HG02973 (cell line): Measurements from ENCODE around the gene GRM5.
"Not testable (repeated sequence)": the region's sequence is repeated elsewhere in the genome, so short reads cannot be mapped to it uniquely, and the experiment has no call there.

Experiments
- ATAC-seq: cut with Tn5 transposase; IDR thresholded peaks from one replicate; pipeline ENCODE4 v1.9.1; 2021; ENCODE audit warnings: moderate library complexity; ENCODE audit not compliant: unreplicated experiment

The GRM5 gene

GRCh38 chr11:88843766-88844426 lies 221.9 kb downstream of the GRM5 start:
- not testable (repeated sequence) for ATAC-seq

GRCh38 chr11:88838139-88838538 lies 227.6 kb downstream of the GRM5 start:
- ATAC-seq, result not testable (repeated sequence)

- not testable (repeated sequence) for ATAC-seq
Observed at GRCh38 chr11:88835709-88836108, 230.1 kb downstream of the GRM5 start.

- no peak for ATAC-seq
Observed at GRCh38 chr11:88831303-88831890, 234.4 kb downstream of the GRM5 start.

- no peak for ATAC-seq
Observed at GRCh38 chr11:88827018-88827676, 238.6 kb downstream of the GRM5 start.

- ATAC-seq, result no peak
Observed at GRCh38 chr11:88819616-88820015, 246.2 kb downstream of the GRM5 start.

GRCh38 chr11:88818978-88819377 lies 246.8 kb downstream of the GRM5 start:
- ATAC-seq, result no peak

GRCh38 chr11:88815505-88815904 lies 250.3 kb downstream of the GRM5 start:
- ATAC-seq, result no peak

GRCh38 chr11:88814076-88814475 lies 251.7 kb downstream of the GRM5 start:
- no peak for ATAC-seq

GRCh38 chr11:88813233-88813915 lies 252.4 kb downstream of the GRM5 start:
- peak; percentile 98 for ATAC-seq

GRCh38 chr11:88810420-88811097 lies 255.2 kb downstream of the GRM5 start:
- no peak for ATAC-seq

GRCh38 chr11:88809126-88809525 lies 256.7 kb downstream of the GRM5 start:
- no peak for ATAC-seq

GRCh38 chr11:88807349-88807748 lies 258.4 kb downstream of the GRM5 start:
- ATAC-seq, result no peak

GRCh38 chr11:88806410-88806809 lies 259.4 kb downstream of the GRM5 start:
- no peak for ATAC-seq

GRCh38 chr11:88801484-88802123 lies 264.2 kb downstream of the GRM5 start:
- ATAC-seq, result no peak

GRCh38 chr11:88799771-88800500 lies 265.8 kb downstream of the GRM5 start:
- no peak for ATAC-seq

GRCh38 chr11:88790182-88790581 lies 275.6 kb downstream of the GRM5 start:
- ATAC-seq, result no peak

GRCh38 chr11:88779577-88779976 lies 286.2 kb downstream of the GRM5 start:
- no peak for ATAC-seq

- no peak for ATAC-seq
Observed at GRCh38 chr11:88770475-88771079, 295.2 kb downstream of the GRM5 start.

GRCh38 chr11:88744140-88744539 lies 321.6 kb downstream of the GRM5 start:
- ATAC-seq, result no peak
